ENCODE data around the gene PSTPIP1. TPM values are rescaled to one million over a fixed set of nuclear protein-coding genes. Genes with fewer than 3 reads are reported as not detected.

The PSTPIP1 gene
- polyA plus RNA-seq, 1 donor from 2014 or later = not detected

GRCh38 chr15:76983590-76984375 is 11.1 kb upstream of the PSTPIP1 start:
- TF ChIP-seq POLR2AphosphoS5 (IDR thresholded peaks at IDR 0.05) (no peak), SMC3 (conservative IDR thresholded peaks at IDR 0.05; ENCODE audit: poor library complexity) (no peak), REST (IDR thresholded peaks at IDR 0.05; ENCODE audit: borderline replicate concordance) (no peak), EZH2 (IDR thresholded peaks at IDR 0.05; ENCODE audit: borderline replicate concordance, insufficient read depth, low read length, poor library complexity, severe bottlenecking) (no peak), CTCF (IDR thresholded peaks at IDR 0.05; ENCODE audit: poor library complexity, severe bottlenecking) (no peak), RAD21 (conservative IDR thresholded peaks at IDR 0.05) (no peak), MXI1 (conservative IDR thresholded peaks at IDR 0.05; ENCODE audit: poor library complexity, severe bottlenecking) (no peak)
- Histone ChIP-seq H3K9me2 (ENCODE audit: insufficient read depth, low read length) (no peaks in the 10 kb centered on the region), H3K4me2 (ENCODE audit: low read length) (no peak overlapping the region), H3K4me3 (ENCODE audit: low read length) (no peak overlapping the region), H3K9ac (ENCODE audit: low read length) (no peak overlapping the region), H4K20me1 (ENCODE audit: insufficient read depth) (no peaks in the 10 kb centered on the region), H3K79me2 (replicated peaks; ENCODE audit: insufficient read depth, low read length) (no peaks in the 10 kb centered on the region), H3K27me3 (ENCODE audit: insufficient read depth, low read depth, low read length) (no peaks in the 10 kb centered on the region), H3F3A (ENCODE audit: insufficient read depth, low read length, poor library complexity, severe bottlenecking) (no peaks in the 10 kb centered on the region), H2AFZ (ENCODE audit: low read depth, low read length) (no peak overlapping the region), H3K9me3 (ENCODE audit: low read length) (no peaks in the 10 kb centered on the region), H3K36me3 (ENCODE audit: insufficient read depth, low read length) (no peaks in the 10 kb centered on the region), H3K27ac (ENCODE audit: low read length) (no peak overlapping the region)

- Histone ChIP-seq H3K4me3 (ENCODE audit: low read length) (no peak overlapping the region), H3K36me3 (ENCODE audit: insufficient read depth, low read length) (no peaks in the 10 kb centered on the region), H3K4me2 (ENCODE audit: low read length) (no peak overlapping the region), H3K27me3 (ENCODE audit: insufficient read depth, low read depth, low read length) (no peaks in the 10 kb centered on the region), H3K27ac (ENCODE audit: low read length) (no peak overlapping the region), H3K9ac (ENCODE audit: low read length) (no peak overlapping the region), H2AFZ (ENCODE audit: low read depth, low read length) (no peak overlapping the region), H3K9me3 (ENCODE audit: low read length) (no peaks in the 10 kb centered on the region), H3F3A (ENCODE audit: insufficient read depth, low read length, poor library complexity, severe bottlenecking) (no peaks in the 10 kb centered on the region), H3K9me2 (ENCODE audit: insufficient read depth, low read length) (no peaks in the 10 kb centered on the region), H4K20me1 (ENCODE audit: insufficient read depth) (no peaks in the 10 kb centered on the region), H3K79me2 (replicated peaks; ENCODE audit: insufficient read depth, low read length) (no peaks in the 10 kb centered on the region)
- TF ChIP-seq REST (IDR thresholded peaks at IDR 0.05; ENCODE audit: borderline replicate concordance) = no peak
- no peak for TF ChIP-seq MXI1 (conservative IDR thresholded peaks at IDR 0.05; ENCODE audit: poor library complexity, severe bottlenecking)
- no peak for TF ChIP-seq EP300 (conservative IDR thresholded peaks at IDR 0.05; ENCODE audit: poor library complexity, severe bottlenecking)
These were observed 8.2 kb upstream of the PSTPIP1 start for GRCh38 chr15:76986743-76987142.

Measured in neural cell (in vitro differentiated cells).